ENCODE data around the gene METTL27. TPM values are rescaled to one million over a fixed set of nuclear protein-coding genes. Genes with fewer than 3 reads are reported as not detected.

Gene METTL27
- total RNA-seq, 4 donors from 2014 or later, result 3.6 to 9.2 (median 9.0) TPM; not detected in 1

- no peak overlapping the region for H3K27ac ChIP-seq
- no peak overlapping the region for H3K4me3 ChIP-seq
- no peaks in the 10 kb centered on the region for H3K9me3 ChIP-seq
- WGBS, 2 donors, result 88 to 93% methylated on average over 7 to 11 of the region's 11 CpGs
- no peak for DNase-seq (ENCODE audit: low spot score in 2 of 2)
- H3K27me3 ChIP-seq, result peaks cover 0 to 27% of the 10 kb centered on the region in 2 donors
- H3K36me3 ChIP-seq, result no peaks in the 10 kb centered on the region
- TF ChIP-seq CTCF (IDR thresholded peaks at IDR 0.05) (no peak), POLR2A (IDR thresholded peaks at IDR 0.05) (no peak), EP300 (IDR thresholded peaks at IDR 0.05) (no peak)
- peaks cover 0 to 11% (median 0%) of the 10 kb centered on the region in 4 donors for H3K4me1 ChIP-seq
Observed at GRCh38 chr7:73834626-73835191, 7.6 kb downstream of the METTL27 start.

- no peak for DNase-seq (ENCODE audit: low spot score in 2 of 2)
- WGBS, 2 donors, result 60 to 70% methylated on average over 13 of the region's 13 CpGs
- no peak overlapping the region for H3K4me3 ChIP-seq
Observed at GRCh38 chr7:73833251-73833919, 8.9 kb downstream of the METTL27 start.

GRCh38 chr7:73832806-73833205 lies 9.5 kb downstream of the METTL27 start:
- TF ChIP-seq POLR2A (IDR thresholded peaks at IDR 0.05), result no peak
- no peak for TF ChIP-seq EP300 (IDR thresholded peaks at IDR 0.05)
- TF ChIP-seq CTCF (IDR thresholded peaks at IDR 0.05), result no peak
- no peaks in the 10 kb centered on the region for H3K36me3 ChIP-seq
- peaks cover 0 to 27% of the 10 kb centered on the region in 2 donors for H3K27me3 ChIP-seq
- no peak for DNase-seq (ENCODE audit: low spot score in 2 of 2)
- H3K4me1 ChIP-seq, result peaks cover 0 to 22% (median 0%) of the 10 kb centered on the region in 4 donors
- WGBS, 2 donors, result 67 to 70% methylated on average over 13 of the region's 13 CpGs
- H3K27ac ChIP-seq, result peak overlapping the region in 1 of 4 donors; percentile 13
- no peaks in the 10 kb centered on the region for H3K9me3 ChIP-seq
- H3K4me3 ChIP-seq, result no peak overlapping the region

More at GRCh38 chr7:73833251-73833919, 8.9 kb downstream of the METTL27 start:
- Histone ChIP-seq H3K9me3 (no peaks in the 10 kb centered on the region), H3K27me3 (peaks cover 0 to 27% of the 10 kb centered on the region in 2 donors), H3K36me3 (no peaks in the 10 kb centered on the region), H3K27ac (peak overlapping the region in 1 of 4 donors; percentile 13), H3K4me1 (peaks cover 0 to 16% (median 0%) of the 10 kb centered on the region in 4 donors)
- TF ChIP-seq POLR2A (IDR thresholded peaks at IDR 0.05) (no peak), EP300 (IDR thresholded peaks at IDR 0.05) (no peak), CTCF (IDR thresholded peaks at IDR 0.05) (no peak)

GRCh38 chr7:73831834-73832651 lies 10.3 kb downstream of the METTL27 start:
- Histone ChIP-seq H3K4me1 (peaks cover 0 to 26% (median 3%) of the 10 kb centered on the region in 4 donors), H3K4me3 (peak overlapping the region in 2 of 4 donors; percentile 7 to 32), H3K27me3 (peaks cover 0 to 27% of the 10 kb centered on the region in 2 donors), H3K36me3 (no peaks in the 10 kb centered on the region), H3K27ac (peak overlapping the region in 1 of 4 donors; percentile 75), H3K9me3 (no peaks in the 10 kb centered on the region)
- TF ChIP-seq POLR2A (IDR thresholded peaks at IDR 0.05), result no peak
- no peak for TF ChIP-seq CTCF (IDR thresholded peaks at IDR 0.05)
- no peak for TF ChIP-seq EP300 (IDR thresholded peaks at IDR 0.05)
- no peak for DNase-seq (ENCODE audit: low spot score in 2 of 2)
- WGBS, 2 donors, result 49 to 53% methylated on average over 16 of the region's 16 CpGs

GRCh38 chr7:73831584-73831833 lies 10.8 kb downstream of the METTL27 start:
- Histone ChIP-seq H3K4me3 (peak overlapping the region in 2 of 4 donors; percentile 7 to 32), H3K27me3 (peaks cover 0 to 27% of the 10 kb centered on the region in 2 donors), H3K4me1 (peaks cover 0 to 26% (median 4%) of the 10 kb centered on the region in 4 donors), H3K9me3 (no peaks in the 10 kb centered on the region), H3K36me3 (no peaks in the 10 kb centered on the region), H3K27ac (peak overlapping the region in 1 of 4 donors; percentile 75)
- TF ChIP-seq EP300 (IDR thresholded peaks at IDR 0.05) (no peak), POLR2A (IDR thresholded peaks at IDR 0.05) (no peak), CTCF (IDR thresholded peaks at IDR 0.05) (no peak)
- no peak for DNase-seq (ENCODE audit: low spot score in 2 of 2)
- WGBS, 2 donors, result 77 to 78% methylated on average over 6 to 16 of the region's 16 CpGs
